Ovary (tissue), 9 donors: ENCODE data around the gene LZTFL1. TPM values are rescaled to one million over a fixed set of nuclear protein-coding genes. Genes with fewer than 3 reads are reported as not detected.

Source experiments
- DNase-seq, 5 donors: peaks; one replicate each; pipeline ENCODE4 v3.0.0-alpha.2; 2019 to 2020
- H3K27ac ChIP-seq, 2 donors: fragments of 200-600 bp; one replicate each; pipeline versions ENCODE4 v1.5.1 to v1.8.0; 2019 to 2022
- H3K27me3 ChIP-seq: fragments of 200-600 bp; one replicate; pipeline ENCODE4 v1.8.0; 2022
- H3K36me3 ChIP-seq: fragments of 200-600 bp; sonication (generic); one replicate; pipeline ENCODE4 v1.5.1; 2019
- H3K4me1 ChIP-seq: one replicate; pipeline ENCODE4 v1.8.1; 2013; ENCODE audit warnings: mild to moderate bottlenecking, moderate library complexity; ENCODE audit not compliant: insufficient read depth
- H3K4me3 ChIP-seq: fragments of 200-600 bp; sonication (generic); one replicate; pipeline ENCODE4 v1.5.1; 2017
- H3K9me3 ChIP-seq, 2 donors: fragments of 200-600 bp in 1 of 2; sonication (generic) in 1 of 2; one replicate each; pipeline versions ENCODE4 v1.5.1 to v1.8.1; 2013 to 2019; ENCODE audit warnings: mild to moderate bottlenecking in 1 of 2, moderate library complexity in 1 of 2
- CTCF ChIP-seq, 3 donors: fragments of 450-650 bp in 2 of 3; fragments of 200-600 bp in 1 of 3; IDR thresholded peaks; one replicate each; pipeline versions ENCODE4 v1.5.1 to v1.8.0; 2016 to 2022; ENCODE audit warnings: antibody characterized with exemption in 3 of 3, mild to moderate bottlenecking in 1 of 3
- EP300 ChIP-seq: sonication (generic); formaldehyde crosslinking; IDR thresholded peaks from one replicate; pipeline ENCODE4 v1.6.1; 2017; ENCODE audit warnings: antibody characterized with exemption
- POLR2A ChIP-seq: fragments of 450-650 bp; IDR thresholded peaks from one replicate; pipeline ENCODE4 v1.6.1; 2017; ENCODE audit warnings: antibody characterized with exemption, mild to moderate bottlenecking, moderate library complexity
- WGBS, 3 donors: extraction: QIAGEN DNeasy Blood & Tissue Kit in 1 of 3; methylation state at CpG; one replicate each; pipeline versions ENCODE4 v1.1.5 to v1.1.7; 2013 to 2017; 5-methylcytosine and 5-hydroxymethylcytosine counted together
- intact Hi-C, 4 donors: fragments of 100-400 bp; cut with DNase I; formaldehyde crosslinking; loops; one replicate each; pipeline versions ENCODE4 v1.11.0 to v1.15.1; 2022 to 2023
- polyA plus RNA-seq, 2 donors: library from polyadenylated mRNA; stranded (reverse); fragments of 200-250 nt in 1 of 2; fragments of 350-450 nt in 1 of 2; fragmentation: Illumina TruSeq in 1 of 2; extraction: RNeasy Lipid Tissue Mini Kit (QIAGEN cat#74804) in 1 of 2; gene quantifications; one replicate each; pipeline ENCODE4 v1.2.3, GENCODE V29; 2013 to 2014
- total RNA-seq, 7 donors: library from RNA; depleted of rRNA in 2 of 7; stranded (reverse); fragments of >200 nt in 2 of 7; fragmentation: NEBNext Ultra II Directional in 3 of 7; extraction: Animal tissue kit (Norgen Biotek cat#: 25700) in 3 of 7; gene quantifications; one replicate each; pipeline versions ENCODE4 v1.1.0 to v1.2.4, GENCODE V29; 2016 to 2023
- donor health status: DM: no; HTN: no; CAD: no; lungs with moderate emphysema.
- donor health status: DM: no; HTN: no; CAD: no.
- donor health status: Bipolar disorder and iron deficiency.
- donor health status: DM: yes; HTN: yes; CAD: no.
- donor health status: DM: no; HTN: no; CAD: no.
- donor health status: DM: yes; HTN: yes; CAD: no.

LZTFL1 gene
- total and polyA plus RNA-seq, 9 donors = 12.3 to 30.6 (median 17.3) TPM

DNA sequence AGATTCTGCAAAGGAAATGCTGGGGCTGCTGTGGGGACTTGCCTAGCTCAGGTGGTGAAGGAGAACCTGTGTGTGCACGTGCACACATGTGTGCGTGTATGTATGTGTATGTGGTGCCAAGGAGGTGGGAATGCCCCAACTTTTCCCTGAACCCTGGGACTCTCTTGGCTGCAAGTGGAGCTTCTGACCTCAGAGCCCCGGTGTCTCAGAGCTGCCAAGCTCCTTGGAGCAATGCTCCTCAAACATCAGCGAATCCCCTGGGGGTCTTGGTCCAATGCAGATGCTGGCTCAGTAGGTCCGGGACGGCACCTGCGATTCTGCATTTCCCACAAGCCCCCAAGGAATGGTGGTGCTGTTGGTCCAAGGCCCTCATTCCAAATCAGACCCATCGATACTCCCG lies 39.8 kb downstream of the LZTFL1 start:
- H3K4me3 ChIP-seq = no peak overlapping the region
- H3K27me3 ChIP-seq = no peaks in the 10 kb centered on the region
- H3K36me3 ChIP-seq = no peaks in the 10 kb centered on the region
- no peak overlapping the region for H3K27ac ChIP-seq
- 90 to 91% (median 91%) methylated on average over 9 of the region's 9 CpGs for WGBS, 3 donors
- TF ChIP-seq CTCF (IDR thresholded peaks at IDR 0.05) (no peak), POLR2A (no peak), EP300 (no peak)
- no peaks in the 10 kb centered on the region for H3K9me3 ChIP-seq
- no peaks in the 10 kb centered on the region for H3K4me1 ChIP-seq
- intact Hi-C loops = no loop called here
- DNase-seq = no peak

DNA sequence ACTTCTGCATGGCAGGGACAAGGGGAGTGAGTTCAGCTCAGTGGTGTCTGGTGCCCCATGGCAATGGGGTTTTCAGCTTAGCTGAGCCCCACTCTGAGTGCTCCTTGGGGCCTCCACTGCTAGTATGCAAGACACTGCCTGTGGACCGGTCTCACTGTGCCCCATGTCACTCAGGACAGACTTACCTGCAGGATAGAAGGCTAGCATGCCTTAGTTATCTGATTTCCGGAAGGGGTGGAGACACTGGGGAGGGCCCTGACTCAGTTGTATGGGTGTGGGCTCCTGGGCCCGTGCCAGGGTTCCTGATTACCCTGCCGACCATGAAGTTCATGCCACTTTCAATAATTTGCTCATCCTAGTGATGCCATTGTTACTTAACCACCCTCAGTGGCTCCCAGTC lies 41.3 kb downstream of the LZTFL1 start:
- intact Hi-C loops = no loop called here
- no peaks in the 10 kb centered on the region for H3K9me3 ChIP-seq
- no peak for DNase-seq
- 60 to 65% (median 63%) methylated on average over 4 of the region's 4 CpGs for WGBS, 3 donors
- H3K27me3 ChIP-seq = no peaks in the 10 kb centered on the region
- no peaks in the 10 kb centered on the region for H3K36me3 ChIP-seq
- TF ChIP-seq CTCF (IDR thresholded peaks at IDR 0.05) (no peak), POLR2A (no peak), EP300 (no peak)
- no peak overlapping the region for H3K27ac ChIP-seq
- H3K4me3 ChIP-seq = no peak overlapping the region
- H3K4me1 ChIP-seq = peaks cover 2% of the 10 kb centered on the region

DNA sequence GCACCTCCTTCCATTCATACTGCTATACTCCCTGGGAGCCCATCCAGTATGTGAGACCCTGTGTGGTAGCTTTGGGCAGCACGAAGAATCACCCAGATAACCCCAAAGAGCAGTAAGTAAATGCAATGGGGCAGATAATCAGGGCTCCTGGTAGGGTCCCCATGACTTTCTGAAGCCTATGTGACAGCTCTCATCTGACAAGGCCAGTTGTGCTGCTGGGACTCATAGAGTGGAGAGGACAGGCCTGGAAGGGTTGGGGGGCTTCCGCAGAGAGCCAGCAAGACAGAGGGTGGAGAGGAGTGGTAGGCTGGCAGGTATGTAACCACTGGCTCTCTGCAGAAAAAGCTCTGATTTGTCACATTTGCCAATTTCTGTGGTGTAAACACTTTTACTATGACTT lies 42.3 kb downstream of the LZTFL1 start:
- Histone ChIP-seq H3K36me3 (no peaks in the 10 kb centered on the region), H3K4me1 (peaks cover 2% of the 10 kb centered on the region), H3K27me3 (no peaks in the 10 kb centered on the region), H3K9me3 (no peaks in the 10 kb centered on the region), H3K27ac (no peak overlapping the region), H3K4me3 (no peak overlapping the region)
- no peak for DNase-seq
- TF ChIP-seq CTCF (IDR thresholded peaks at IDR 0.05) = no peak
- no peak for TF ChIP-seq EP300
- no peak for TF ChIP-seq POLR2A
- intact Hi-C loops = no loop called here
- 88 to 98% (median 93%) methylated on average over 2 of the region's 2 CpGs for WGBS, 3 donors

GRCh38 chr3:45798034-45798433 lies 43.9 kb downstream of the LZTFL1 start:
- Histone ChIP-seq H3K4me3 (no peak overlapping the region), H3K27ac (no peak overlapping the region), H3K4me1 (peaks cover 2% of the 10 kb centered on the region), H3K27me3 (no peaks in the 10 kb centered on the region), H3K36me3 (no peaks in the 10 kb centered on the region), H3K9me3 (no peaks in the 10 kb centered on the region)
- no peak for DNase-seq
- intact Hi-C loops = no loop called here
- 61 to 72% (median 72%) methylated on average over 4 of the region's 4 CpGs for WGBS, 3 donors
- no peak for TF ChIP-seq EP300
- no peak for TF ChIP-seq CTCF (IDR thresholded peaks at IDR 0.05)
- TF ChIP-seq POLR2A = no peak
